Measurements from ENCODE around the gene RAB24. TPM values are rescaled to one million over a fixed set of nuclear protein-coding genes. Genes with fewer than 3 reads are reported as not detected.
"Not testable (repeated sequence)": the region's sequence is repeated elsewhere in the genome, so short reads cannot be mapped to it uniquely, and the experiment has no call there.

RAB24 gene
- total RNA-seq, result 10 to 100 TPM; 17.4 to 18.6 TPM
- long read RNA-seq, donor 1, partial matches to known transcripts, result 0 of 4 reads
- long read RNA-seq, donor 1, other reads (novel, unspliced or antisense), result 1 of 4 reads
- long read RNA-seq, donor 2, transcript RAB24-201 (8 exons, 1,311 nt), result major isoform, 58 of 114 reads
- long read RNA-seq, donor 2, transcript RAB24-204 (9 exons, 1,236 nt), result minor isoform, 21 of 114 reads
- long read RNA-seq, donor 2, transcript RAB24-206 (7 exons, 1,820 nt), result minor isoform, 16 of 114 reads
- long read RNA-seq, donor 2, partial matches to known transcripts, result 1 of 114 reads
- long read RNA-seq, donor 2, other reads (novel, unspliced or antisense), result 17 of 114 reads

DNA sequence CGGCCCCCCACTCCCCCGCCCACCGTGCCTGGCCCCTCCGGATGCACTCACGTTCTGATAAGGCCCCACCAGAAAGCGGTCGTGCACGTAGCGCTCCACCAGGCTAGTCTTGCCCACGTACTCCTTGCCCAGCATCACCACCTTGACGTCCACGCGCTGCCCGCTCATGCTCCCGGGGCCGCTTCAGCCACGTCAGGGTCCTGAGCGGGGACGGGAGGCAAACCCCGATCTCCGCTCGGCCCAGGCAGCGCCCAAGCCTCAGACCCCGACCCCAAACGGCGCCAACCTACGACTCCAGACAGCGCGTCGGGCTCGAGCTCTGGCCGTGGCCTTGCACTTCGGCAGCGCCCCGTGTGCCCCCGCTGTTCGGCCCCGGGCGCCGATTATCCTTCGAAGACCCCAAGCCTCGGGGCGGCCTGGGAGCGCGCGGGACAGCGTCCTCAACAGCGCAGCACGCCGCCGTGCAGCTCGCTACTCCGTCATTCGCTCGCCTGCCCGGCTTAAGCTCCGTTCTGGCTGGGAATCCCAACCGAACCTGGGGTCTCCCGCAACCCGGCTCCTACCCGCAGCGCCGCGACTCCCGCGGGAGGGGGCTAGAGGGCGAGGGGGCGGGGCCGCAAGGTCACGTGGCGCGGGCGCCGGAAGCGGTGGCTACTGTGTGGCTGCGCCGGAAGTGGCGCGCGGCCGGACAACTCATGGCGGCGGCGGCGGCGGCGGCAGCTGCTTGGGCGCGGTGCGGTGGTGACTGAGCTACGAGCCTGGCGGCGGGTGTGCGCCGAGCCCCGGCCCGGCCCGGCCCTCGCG lies at the start of gene RAB24, which contains the start of gene PRELID1:
Gene RAB24, minus strand, starts transcription at position 599 of the 804 bp plus-strand sequence. Its CDS starts 431 bp downstream, at position 168.
Gene PRELID1, plus strand, starts transcription at position 679 of the 804 bp plus-strand sequence. CDS start 187 bp downstream, outside the sequence.
- peak; percentile 97 for DNase-seq (ENCODE audit: low spot score)
- intact Hi-C loops (cut with DNase I), result no loop called here

DNA sequence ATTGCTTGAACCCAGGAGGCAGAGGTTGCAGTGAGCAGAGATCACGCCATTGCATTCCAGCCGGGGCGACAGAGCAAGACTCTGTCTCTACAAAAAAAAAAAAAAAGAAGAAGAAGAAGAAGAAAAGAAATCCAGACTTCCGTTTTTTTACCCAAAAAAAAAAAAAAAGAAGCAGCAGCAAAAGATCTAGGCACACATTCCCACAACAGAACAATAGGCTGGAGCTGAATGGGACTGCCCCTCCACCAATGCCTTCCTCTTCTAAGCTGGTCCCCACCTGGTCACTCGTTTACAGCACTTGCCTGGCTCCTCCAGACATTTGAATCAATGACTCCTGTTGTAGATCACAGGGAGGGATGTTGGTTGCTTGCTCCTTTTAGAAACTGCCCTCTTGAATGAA lies 49.6 kb upstream of the RAB24 start:
- DNase-seq (ENCODE audit: low spot score), result no peak
- intact Hi-C loops (cut with DNase I), result no loop called here

GRCh38 chr5:177351392-177352329 lies 48.1 kb upstream of the RAB24 start, which contains the start of gene LMAN2:
TSS of gene LMAN2 (minus strand) at chr5:177351668. CDS start at chr5:177351647, 21 bp downstream.
- intact Hi-C loops (cut with DNase I), result no loop called here
- DNase-seq (ENCODE audit: low spot score), result peak; percentile 97

DNA sequence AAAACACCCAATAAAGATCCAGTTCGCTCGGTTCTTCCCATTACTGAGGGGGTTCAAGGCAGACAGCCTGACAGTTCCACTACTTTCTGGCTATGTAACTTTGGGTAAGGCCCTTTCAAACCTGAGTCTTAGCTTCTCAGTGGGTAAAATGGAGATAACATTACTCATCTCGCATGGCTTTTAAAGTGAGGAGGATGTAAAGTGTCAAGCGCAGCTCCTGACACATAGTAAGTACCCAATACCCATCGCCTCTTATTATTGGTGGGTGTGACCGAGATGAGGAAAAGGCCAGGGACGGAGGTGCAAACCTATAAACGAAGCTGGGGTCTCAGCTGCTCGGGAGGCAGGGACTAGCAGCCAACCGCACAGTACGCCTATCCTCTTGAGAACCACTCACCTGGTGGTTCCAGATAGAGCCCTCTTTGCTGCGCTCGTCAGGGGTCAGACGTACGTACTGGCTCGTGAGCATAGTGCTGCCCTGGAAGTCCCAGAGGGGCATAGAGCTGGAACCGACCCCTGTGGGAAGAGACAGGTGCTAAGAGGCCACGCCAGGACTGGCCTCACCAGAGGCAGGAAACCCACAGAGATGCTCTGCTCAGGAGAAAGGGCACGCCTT lies 47.4 kb upstream of the RAB24 start:
- intact Hi-C loops (cut with DNase I), result no loop called here
- peak; percentile 67 for DNase-seq (ENCODE audit: low spot score)

- DNase-seq (ENCODE audit: low spot score), result peak; percentile 34
- intact Hi-C loops (cut with DNase I), result no loop called here
These were observed 46.2 kb upstream of the RAB24 start for GRCh38 chr5:177349762-177350161.

GRCh38 chr5:177349362-177349647 lies 45.8 kb upstream of the RAB24 start:
- intact Hi-C loops (cut with DNase I), result no loop called here
- no peak for DNase-seq (ENCODE audit: low spot score)

GRCh38 chr5:177347699-177348098 lies 44.2 kb upstream of the RAB24 start:
- no peak for DNase-seq (ENCODE audit: low spot score)
- intact Hi-C loops (cut with DNase I), result no loop called here

DNA sequence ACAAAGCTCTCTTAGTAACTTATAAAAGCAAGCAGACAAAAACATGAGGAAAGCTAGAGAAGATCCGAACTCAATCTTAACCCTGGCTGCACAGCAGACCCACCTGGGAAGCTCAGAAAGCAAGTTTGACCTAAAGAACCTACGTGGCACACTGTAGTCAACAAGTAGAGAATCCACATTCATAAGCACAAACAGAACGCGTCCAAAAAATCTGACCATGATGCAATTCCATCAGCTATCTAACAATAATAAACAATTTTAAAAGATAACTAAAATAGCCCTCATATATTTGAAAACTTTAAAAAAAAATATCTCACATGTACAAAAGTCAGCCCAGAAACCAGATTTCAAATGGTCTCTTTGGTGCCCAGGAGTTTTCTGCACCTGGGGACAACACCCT lies 43.3 kb upstream of the RAB24 start:
- no peak for DNase-seq (ENCODE audit: low spot score)
- intact Hi-C loops (cut with DNase I), result no loop called here

GRCh38 chr5:177344891-177345290 lies 41.4 kb upstream of the RAB24 start:
- DNase-seq (ENCODE audit: low spot score), result no peak
- intact Hi-C loops (cut with DNase I), result no loop called here

GRCh38 chr5:177343777-177344176 lies 40.3 kb upstream of the RAB24 start:
- intact Hi-C loops (cut with DNase I), result no loop called here
- no peak for DNase-seq (ENCODE audit: low spot score)

DNA sequence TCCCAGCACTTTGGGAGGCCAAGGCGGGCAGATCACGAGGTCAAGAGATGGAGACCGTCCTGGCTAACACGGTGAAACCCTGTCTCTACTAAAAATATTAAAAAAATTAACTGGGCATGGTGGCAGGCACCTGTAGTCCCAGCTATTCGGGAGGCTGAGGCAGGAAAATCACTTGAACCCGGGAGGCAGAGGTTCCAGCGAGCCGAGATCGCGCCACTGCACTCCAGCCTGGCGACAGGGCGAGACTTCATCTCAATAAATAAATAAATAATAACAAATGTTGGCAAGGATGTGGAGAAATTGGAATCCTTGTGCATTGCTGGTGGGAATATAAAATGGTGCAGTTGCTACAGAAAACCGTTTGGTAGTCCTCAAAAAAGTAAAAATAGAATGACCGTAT lies 39.5 kb upstream of the RAB24 start:
- peak; percentile 24 for DNase-seq (ENCODE audit: low spot score)
- intact Hi-C loops (cut with DNase I), result not testable (repeated sequence)

- DNase-seq (ENCODE audit: low spot score), result peak; percentile 76
- intact Hi-C loops (cut with DNase I), result no loop called here
These were observed 35.7 kb upstream of the RAB24 start for GRCh38 chr5:177339107-177339638.

- peak; percentile 79 for DNase-seq (ENCODE audit: low spot score)
- intact Hi-C loops (cut with DNase I), result no loop called here
These were observed 35.0 kb upstream of the RAB24 start for GRCh38 chr5:177338251-177339106.

- intact Hi-C loops (cut with DNase I), result no loop called here
- peak; percentile 82 for DNase-seq (ENCODE audit: low spot score)
These were observed 33.3 kb upstream of the RAB24 start for GRCh38 chr5:177336603-177337494.

- DNase-seq (ENCODE audit: low spot score), result peak; percentile 55
- intact Hi-C loops (cut with DNase I), result no loop called here
These were observed 32.6 kb upstream of the RAB24 start for GRCh38 chr5:177336112-177336511.

GRCh38 chr5:177335701-177336065 lies 32.2 kb upstream of the RAB24 start:
- intact Hi-C loops (cut with DNase I), result no loop called here

More at GRCh38 chr5:177335701-177336065, 32.2 kb upstream of the RAB24 start:
- peak; percentile 28 for DNase-seq (ENCODE audit: low spot score)

Measured in posterior vena cava (tissue), 2 donors.